ENCODE measurements around the gene DIS3L2. TPM values are rescaled to one million over a fixed set of nuclear protein-coding genes. Genes with fewer than 3 reads are reported as not detected.
"Not testable (repeated sequence)": the region's sequence is repeated elsewhere in the genome, so short reads cannot be mapped to it uniquely, and the experiment has no call there.

The DIS3L2 gene
- total RNA-seq, 2 donors from 2014 or later = 39.5 to 42.4 TPM

GRCh38 chr2:232335206-232335858 lies 373.8 kb downstream of the DIS3L2 start:
- not testable (repeated sequence) for H3K27me3 Mint-ChIP-seq (ENCODE audit: insufficient read depth); H3K27ac Mint-ChIP-seq; H3K4me3 Mint-ChIP-seq; DNase-seq; H3K9me3 ChIP-seq (ENCODE audit: control insufficient read depth, low read length); H3K4me1 ChIP-seq (ENCODE audit: control insufficient read depth, insufficient read depth, low read length); H3K27me3 ChIP-seq (ENCODE audit: control insufficient read depth, insufficient read depth, low read length, poor library complexity, severe bottlenecking); H3K36me3 ChIP-seq (ENCODE audit: control insufficient read depth, insufficient read depth, low read length); H3K36me3 Mint-ChIP-seq (ENCODE audit: low read depth); H3K4me1 Mint-ChIP-seq; H3K9me3 Mint-ChIP-seq; H3K27ac ChIP-seq (ENCODE audit: low read depth, low read length); H3K4me3 ChIP-seq (ENCODE audit: low read length); H3K9ac ChIP-seq (ENCODE audit: extremely low read depth, low read length, poor library complexity, severe bottlenecking)
- TF ChIP-seq CTCF (conservative IDR thresholded peaks at IDR 0.05) = peak; percentile 82
- 51 to 79% methylated on average over 6 to 15 of the region's 15 CpGs for WGBS, 2 experiments (ENCODE audit: insufficient coverage in 1 of 2, insufficient read length in 1 of 2)

GRCh38 chr2:232335859-232336215 lies 374.3 kb downstream of the DIS3L2 start:
- no peaks in the 10 kb centered on the region for H3K27me3 ChIP-seq (ENCODE audit: control insufficient read depth, insufficient read depth, low read length, poor library complexity, severe bottlenecking)
- H3K27ac ChIP-seq (ENCODE audit: low read depth, low read length) = no peak overlapping the region
- no peaks in the 10 kb centered on the region for H3K36me3 ChIP-seq (ENCODE audit: control insufficient read depth, insufficient read depth, low read length)
- peak; percentile 32 for DNase-seq
- H3K9ac ChIP-seq (ENCODE audit: extremely low read depth, low read length, poor library complexity, severe bottlenecking) = no peak overlapping the region
- TF ChIP-seq CTCF (conservative IDR thresholded peaks at IDR 0.05) = no peak
- Mint-ChIP-seq H3K9me3 (no peaks in the 10 kb centered on the region), H3K36me3 (ENCODE audit: low read depth) (no peaks in the 10 kb centered on the region), H3K27me3 (ENCODE audit: insufficient read depth) (peaks cover 1% of the 10 kb centered on the region), H3K4me3 (no peak overlapping the region), H3K27ac (no peak overlapping the region), H3K4me1 (no peaks in the 10 kb centered on the region)
- no peaks in the 10 kb centered on the region for H3K9me3 ChIP-seq (ENCODE audit: control insufficient read depth, low read length)
- H3K4me1 ChIP-seq (ENCODE audit: control insufficient read depth, insufficient read depth, low read length) = no peaks in the 10 kb centered on the region
- WGBS, 2 experiments (ENCODE audit: insufficient coverage in 1 of 2, insufficient read length in 1 of 2) = 90 to 100% methylated on average over 2 to 4 of the region's 4 CpGs
- H3K4me3 ChIP-seq (ENCODE audit: low read length) = no peak overlapping the region

GRCh38 chr2:232336241-232336736 lies 374.8 kb downstream of the DIS3L2 start:
- H3K4me1 ChIP-seq (ENCODE audit: control insufficient read depth, insufficient read depth, low read length) = no peaks in the 10 kb centered on the region
- TF ChIP-seq CTCF (conservative IDR thresholded peaks at IDR 0.05) = no peak
- Mint-ChIP-seq H3K9me3 (no peaks in the 10 kb centered on the region), H3K27ac (no peak overlapping the region), H3K4me3 (no peak overlapping the region), H3K4me1 (no peaks in the 10 kb centered on the region), H3K27me3 (ENCODE audit: insufficient read depth) (peaks cover 1% of the 10 kb centered on the region), H3K36me3 (ENCODE audit: low read depth) (no peaks in the 10 kb centered on the region)
- peak; percentile 46 for DNase-seq
- 89 to 94% methylated on average over 1 to 15 of the region's 15 CpGs for WGBS, 2 experiments (ENCODE audit: insufficient coverage in 1 of 2, insufficient read length in 1 of 2)
- H3K9me3 ChIP-seq (ENCODE audit: control insufficient read depth, low read length) = no peaks in the 10 kb centered on the region
- no peaks in the 10 kb centered on the region for H3K27me3 ChIP-seq (ENCODE audit: control insufficient read depth, insufficient read depth, low read length, poor library complexity, severe bottlenecking)
- H3K4me3 ChIP-seq (ENCODE audit: low read length) = no peak overlapping the region
- no peak overlapping the region for H3K9ac ChIP-seq (ENCODE audit: extremely low read depth, low read length, poor library complexity, severe bottlenecking)
- H3K36me3 ChIP-seq (ENCODE audit: control insufficient read depth, insufficient read depth, low read length) = no peaks in the 10 kb centered on the region
- H3K27ac ChIP-seq (ENCODE audit: low read depth, low read length) = no peak overlapping the region

Measured in endodermal cell (in vitro differentiated cells).